Epithelial cell of esophagus (primary cell): ENCODE results near the gene TMEM114.

Experiments used
- DNase-seq: peaks from one replicate; pipeline ENCODE4 v3.0.0; 2010; ENCODE audit warnings: low read depth
- H3K4me3 ChIP-seq: 2 replicates; pipeline ENCODE4 v1.5.1; 2011; ENCODE audit warnings: mild to moderate bottlenecking, low read length, control low read depth
- CTCF ChIP-seq: IDR thresholded peaks from 2 replicates; pipeline ENCODE4 v1.5.1; 2011; ENCODE audit warnings: low read depth, mild to moderate bottlenecking, low read length, control low read depth, inconsistent platforms; ENCODE audit not compliant: insufficient read depth; ENCODE audit errors: missing control alignments

Gene TMEM114

GRCh38 chr16:8630255-8630953 is 40.1 kb upstream of the TMEM114 start:
- DNase-seq = no peak
- H3K4me3 ChIP-seq = no peak overlapping the region
- TF ChIP-seq CTCF = no peak

GRCh38 chr16:8628981-8629725 is 38.8 kb upstream of the TMEM114 start:
- DNase-seq = no peak
- H3K4me3 ChIP-seq = no peak overlapping the region
- TF ChIP-seq CTCF = no peak

GRCh38 chr16:8627456-8627855 is 37.1 kb upstream of the TMEM114 start:
- no peak for DNase-seq
- no peak overlapping the region for H3K4me3 ChIP-seq
- TF ChIP-seq CTCF = no peak

GRCh38 chr16:8626946-8627345 is 36.6 kb upstream of the TMEM114 start:
- DNase-seq = no peak
- TF ChIP-seq CTCF = no peak

GRCh38 chr16:8625491-8626087 is 35.3 kb upstream of the TMEM114 start:
- no peak overlapping the region for H3K4me3 ChIP-seq
- TF ChIP-seq CTCF = no peak

More at GRCh38 chr16:8626946-8627345, 36.6 kb upstream of the TMEM114 start:
- H3K4me3 ChIP-seq = no peak overlapping the region

GRCh38 chr16:8623634-8624033 is 33.3 kb upstream of the TMEM114 start:
- no peak for TF ChIP-seq CTCF
- DNase-seq = peak; percentile 56
- H3K4me3 ChIP-seq = no peak overlapping the region

More at GRCh38 chr16:8625491-8626087, 35.3 kb upstream of the TMEM114 start:
- DNase-seq = no peak
